ENCODE results near the gene PFKFB4. TPM values are rescaled to one million over a fixed set of nuclear protein-coding genes. Genes with fewer than 3 reads are reported as not detected.
A peak's percentile ranks its signal among the peaks of the same experiment; 100 is the strongest.

PFKFB4 gene
- total RNA-seq, 1 donor from 2014 or later = 19.3 TPM

- no peak overlapping the region for H3K4me3 ChIP-seq (ENCODE audit: low read depth, low read length)
- no peak for DNase-seq (ENCODE audit: low read depth)
- no peak for TF ChIP-seq CTCF (conservative IDR thresholded peaks at IDR 0.05; ENCODE audit: low read depth, low read length)
These were observed 9.2 kb upstream of the PFKFB4 start for GRCh38 chr3:48565591-48566400.

GRCh38 chr3:48565186-48565585, 8.6 kb upstream of the PFKFB4 start:
- TF ChIP-seq CTCF (conservative IDR thresholded peaks at IDR 0.05; ENCODE audit: low read depth, low read length) = no peak
- no peak for DNase-seq (ENCODE audit: low read depth)
- H3K4me3 ChIP-seq (ENCODE audit: low read depth, low read length) = no peak overlapping the region

- DNase-seq (ENCODE audit: low read depth) = no peak
- no peak overlapping the region for H3K4me3 ChIP-seq (ENCODE audit: low read depth, low read length)
- no peak for TF ChIP-seq CTCF (conservative IDR thresholded peaks at IDR 0.05; ENCODE audit: low read depth, low read length)
These were observed 8.1 kb upstream of the PFKFB4 start for GRCh38 chr3:48564667-48565066.

GRCh38 chr3:48564022-48564421, 7.4 kb upstream of the PFKFB4 start:
- DNase-seq (ENCODE audit: low read depth) = no peak
- peak; percentile 5 for TF ChIP-seq CTCF (conservative IDR thresholded peaks at IDR 0.05; ENCODE audit: low read depth, low read length)
- no peak overlapping the region for H3K4me3 ChIP-seq (ENCODE audit: low read depth, low read length)

- H3K4me3 ChIP-seq (ENCODE audit: low read depth, low read length) = no peak within 1 kb of the TSS
- TF ChIP-seq CTCF (conservative IDR thresholded peaks at IDR 0.05; ENCODE audit: low read depth, low read length) = no peak
- DNase-seq (ENCODE audit: low read depth) = no peak
These were observed 6.8 kb upstream of the PFKFB4 start, which contains the start of gene UCN2 for GRCh38 chr3:48563382-48563918. Gene UCN2, minus strand, starts transcription at chr3:48563781. Its CDS starts 657 bp downstream, at chr3:48563124.

GRCh38 chr3:48562367-48563095, 5.9 kb upstream of the PFKFB4 start:
- no peak for TF ChIP-seq CTCF (conservative IDR thresholded peaks at IDR 0.05; ENCODE audit: low read depth, low read length)
- no peak for DNase-seq (ENCODE audit: low read depth)
- no peak overlapping the region for H3K4me3 ChIP-seq (ENCODE audit: low read depth, low read length)
